HG02852 (cell line): Measurements from ENCODE around the gene P2RY6.
"Not testable (repeated sequence)": the region's sequence is repeated elsewhere in the genome, so short reads cannot be mapped to it uniquely, and the experiment has no call there.

Source experiments
- ATAC-seq: cut with Tn5 transposase; IDR thresholded peaks from one replicate; pipeline ENCODE4 v1.9.1; 2021; ENCODE audit warnings: mild to moderate bottlenecking, moderate library complexity; ENCODE audit not compliant: unreplicated experiment

Gene P2RY6

DNA sequence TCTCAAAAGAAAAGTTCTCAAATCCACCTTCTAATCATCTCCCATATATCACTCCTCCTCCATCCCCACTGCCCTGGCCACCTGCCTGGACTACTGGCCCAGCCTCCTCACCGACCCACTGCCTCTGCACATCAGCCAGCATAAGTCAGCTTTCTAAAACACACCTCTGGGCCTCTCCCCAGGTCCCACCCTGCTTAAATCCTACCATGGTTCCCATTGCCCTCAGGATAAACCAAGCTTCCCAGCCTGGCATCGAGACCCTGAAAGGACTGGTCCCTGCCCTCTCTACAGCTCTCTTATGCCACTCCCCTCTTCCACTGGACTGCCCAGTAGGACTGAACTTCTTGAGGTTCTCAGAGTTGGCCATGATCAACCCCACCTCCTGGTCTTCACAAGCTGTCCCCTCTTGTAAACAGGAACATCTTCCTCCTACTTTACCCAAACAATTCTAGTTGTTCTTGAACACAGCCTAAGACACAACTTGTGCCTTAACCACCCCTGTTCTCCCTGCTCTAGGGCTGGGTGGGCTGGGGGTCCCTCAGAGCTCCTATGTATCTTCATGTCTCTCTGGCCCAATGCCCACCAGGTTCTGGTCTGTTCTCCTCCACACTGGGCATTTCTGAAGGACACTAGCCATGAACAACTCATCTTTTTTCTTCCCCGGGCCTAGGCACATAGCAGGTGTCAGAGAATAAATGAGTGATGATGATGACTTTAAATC, 12.6 kb upstream of the P2RY6 start:
- ATAC-seq, result no peak

DNA sequence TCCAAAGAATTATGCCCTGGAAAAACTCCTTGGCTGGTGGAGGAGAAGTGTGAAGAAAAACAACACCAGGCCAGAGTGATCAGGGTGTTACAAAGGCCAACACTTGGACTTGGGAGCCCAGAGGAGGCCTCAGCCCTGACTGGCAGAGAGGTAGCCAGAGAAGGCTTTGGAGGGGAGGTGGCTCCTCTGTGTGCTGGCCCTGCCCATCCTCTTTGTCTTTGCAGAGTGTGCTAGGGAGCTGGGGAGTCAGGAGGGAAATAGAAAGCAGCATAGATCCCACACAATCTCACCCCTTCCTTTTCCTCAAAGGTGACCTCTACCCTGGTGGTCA, 12.0 kb upstream of the P2RY6 start:
- ATAC-seq, result no peak

- ATAC-seq, result no peak
Observed at GRCh38 chr11:73262851-73263495, 9.2 kb upstream of the P2RY6 start.

DNA sequence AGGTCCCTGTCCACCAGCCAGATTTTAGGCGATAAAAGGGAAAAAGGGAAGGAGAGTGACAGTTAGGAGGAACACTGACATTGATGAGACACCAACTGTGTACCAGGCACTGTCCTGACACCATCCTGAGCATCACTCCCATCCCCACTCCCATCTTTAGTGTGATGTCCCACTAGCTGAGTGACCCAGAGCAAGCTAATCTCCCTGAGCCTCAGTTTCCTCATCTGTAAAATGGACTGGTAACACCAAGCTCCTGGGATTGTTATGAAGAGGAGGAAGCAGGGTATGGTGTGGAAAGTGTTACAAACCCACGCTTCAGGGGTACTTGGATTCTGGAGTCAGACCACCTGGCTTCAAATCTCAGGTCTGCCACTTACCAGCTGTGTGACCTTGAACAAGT, 8.5 kb upstream of the P2RY6 start:
- ATAC-seq, result no peak

DNA sequence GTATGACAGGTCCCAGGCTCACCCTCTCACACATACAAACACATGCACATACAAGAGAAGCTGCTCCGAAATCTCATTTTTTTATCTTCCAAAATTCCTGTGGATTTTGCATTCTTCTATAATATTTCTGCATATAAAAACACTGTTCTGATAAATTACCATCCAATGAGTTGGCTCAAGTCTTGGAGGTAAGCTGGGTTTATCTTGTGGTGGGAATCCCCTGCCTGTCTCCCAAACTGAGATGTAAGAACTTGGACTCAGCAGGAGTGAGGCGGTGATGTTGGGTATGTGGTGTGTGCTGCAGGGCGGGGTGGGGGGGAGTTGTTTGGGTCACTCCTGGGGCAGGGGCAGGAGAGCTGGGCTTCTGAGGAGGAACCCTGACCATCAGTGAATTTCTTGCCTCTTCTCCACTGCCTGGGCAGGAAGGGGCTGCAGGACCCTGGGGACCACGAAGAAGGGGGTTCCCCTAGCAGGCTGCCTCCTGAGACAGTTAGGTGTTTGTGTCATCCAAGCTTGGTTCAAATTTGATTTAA, 6.8 kb upstream of the P2RY6 start:
- ATAC-seq, result no peak

DNA sequence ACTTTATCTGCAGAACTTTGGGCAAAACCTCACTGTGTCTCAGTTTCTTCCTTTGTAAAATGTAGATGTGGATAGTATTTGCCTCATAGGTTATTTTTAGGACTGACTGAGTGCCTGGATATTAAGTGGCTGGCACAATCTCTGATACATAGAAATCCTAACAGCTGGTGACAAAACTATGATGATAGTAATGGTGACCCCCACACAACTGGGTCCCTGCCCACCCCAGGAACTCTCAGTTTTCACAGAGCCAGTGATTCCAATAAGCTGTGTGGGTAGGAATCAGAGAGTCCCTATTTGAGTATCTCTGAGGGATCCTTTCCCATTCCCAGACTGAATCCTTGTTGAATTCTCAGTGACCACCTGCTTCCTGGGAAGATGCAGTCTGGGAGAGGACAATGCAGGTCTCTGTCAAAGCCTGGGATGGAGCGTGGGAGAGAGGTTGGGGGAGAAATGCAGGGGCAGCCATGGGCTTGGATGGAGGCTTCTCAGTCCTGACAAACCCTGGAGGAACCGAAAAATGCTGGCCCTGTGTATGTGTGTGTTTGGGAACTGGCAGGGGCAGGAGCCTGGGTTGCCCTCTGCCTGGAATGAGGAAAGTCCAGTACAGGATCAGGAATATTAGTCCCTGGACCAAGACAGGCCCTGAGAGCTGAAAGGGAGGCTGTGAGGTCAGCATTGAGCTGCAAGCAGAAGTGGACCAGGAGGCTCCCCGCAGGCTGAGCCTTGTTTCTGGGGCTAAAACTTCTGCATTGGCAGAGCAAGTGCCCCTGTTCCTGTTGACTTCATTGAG, 6.1 kb upstream of the P2RY6 start:
- ATAC-seq, result no peak

DNA sequence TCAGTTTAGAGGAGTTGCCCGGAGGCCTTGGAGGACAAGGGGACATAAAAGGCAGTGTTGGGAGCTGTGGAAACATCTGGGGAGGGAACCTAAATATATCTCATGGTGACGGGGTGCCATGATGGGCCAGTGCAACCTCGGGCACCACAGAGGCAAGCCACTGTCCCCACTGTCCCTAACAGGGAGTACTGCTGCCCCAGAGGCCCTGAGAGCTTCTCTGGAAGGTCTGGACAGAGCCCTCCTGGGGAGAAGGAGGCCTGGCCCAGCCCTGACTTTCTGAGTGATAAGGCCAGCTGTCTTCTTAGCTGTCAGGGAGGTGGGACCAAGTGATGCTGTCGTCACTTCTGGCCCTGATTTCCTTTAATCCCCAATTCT, 5.5 kb upstream of the P2RY6 start:
- no peak for ATAC-seq

DNA sequence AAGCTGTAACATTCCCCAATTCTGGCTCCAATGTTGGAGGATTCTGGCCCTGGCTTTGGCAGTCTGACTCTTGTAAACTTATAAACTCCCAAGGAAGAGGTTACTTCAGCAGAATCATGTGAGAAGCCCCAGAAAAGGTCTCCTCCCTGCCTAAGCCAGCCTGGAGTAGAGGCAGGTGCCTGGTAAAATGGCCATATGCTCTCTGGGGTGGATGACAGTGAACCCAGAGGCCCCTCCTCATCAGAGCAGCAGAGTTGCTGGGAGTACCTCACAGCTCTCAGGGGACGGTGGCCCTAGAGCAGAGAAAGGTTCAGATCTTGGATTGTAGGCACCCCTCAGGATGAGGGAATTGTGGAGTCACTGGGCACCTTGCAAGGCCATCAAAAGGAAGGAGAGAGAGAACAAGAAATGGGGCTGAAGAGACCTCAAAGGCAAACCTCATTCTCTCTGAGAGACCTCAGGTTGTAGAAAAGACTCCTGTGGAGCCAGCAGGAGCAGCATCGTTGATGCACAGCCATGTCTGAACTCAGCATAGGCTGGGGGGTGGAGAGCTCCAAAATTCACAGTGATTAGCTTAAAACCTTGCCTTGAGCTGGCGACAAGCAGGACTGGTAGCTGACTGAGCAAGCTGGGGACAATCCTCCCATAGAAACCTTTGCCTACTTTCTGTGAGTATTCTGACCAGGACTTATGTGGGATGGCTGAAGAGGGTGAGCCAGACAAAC, 4.9 kb upstream of the P2RY6 start:
- ATAC-seq, result no peak

DNA sequence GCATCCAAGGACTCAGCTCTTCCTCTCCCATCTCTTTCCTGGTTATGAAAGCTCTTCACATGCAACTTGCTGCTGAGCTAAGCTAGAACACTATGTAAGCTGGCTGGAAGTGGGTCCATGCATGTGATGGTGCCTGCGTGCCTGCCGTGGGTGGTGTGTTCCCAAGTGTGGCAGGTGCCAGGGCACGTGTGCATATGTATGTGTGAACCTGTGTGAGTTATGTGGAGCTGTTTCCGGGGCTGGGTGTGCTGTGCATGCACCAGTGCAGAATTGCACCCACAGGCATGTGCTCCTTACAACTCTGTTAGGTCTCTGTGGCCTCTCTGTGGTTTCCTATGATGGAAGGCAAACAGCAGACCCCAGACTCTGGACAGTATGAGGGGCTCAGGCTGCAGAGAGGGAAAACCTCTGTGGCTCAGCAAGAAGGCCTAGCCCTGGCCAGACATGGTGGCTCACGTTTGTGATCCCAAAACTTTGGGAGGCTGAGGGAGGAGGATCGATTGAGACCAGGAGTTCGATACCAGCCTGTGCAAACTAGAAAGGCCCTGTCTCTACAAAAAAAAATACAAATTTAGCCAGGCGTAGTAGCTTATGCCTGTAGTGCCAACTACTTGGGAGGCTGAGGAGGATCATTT, 4.1 kb upstream of the P2RY6 start:
- ATAC-seq, result no peak

- no peak for ATAC-seq
Observed at GRCh38 chr11:73268671-73269271, 3.4 kb upstream of the P2RY6 start.

GRCh38 chr11:73269459-73270015, 2.6 kb upstream of the P2RY6 start:
- ATAC-seq, result no peak

GRCh38 chr11:73270016-73270854, 1.9 kb upstream of the P2RY6 start:
- no peak for ATAC-seq

GRCh38 chr11:73270855-73271477, 1.2 kb upstream of the P2RY6 start:
- no peak for ATAC-seq

- ATAC-seq, result not testable (repeated sequence)
Observed at GRCh38 chr11:73271478-73271865, 666 bp upstream of the P2RY6 start.

DNA sequence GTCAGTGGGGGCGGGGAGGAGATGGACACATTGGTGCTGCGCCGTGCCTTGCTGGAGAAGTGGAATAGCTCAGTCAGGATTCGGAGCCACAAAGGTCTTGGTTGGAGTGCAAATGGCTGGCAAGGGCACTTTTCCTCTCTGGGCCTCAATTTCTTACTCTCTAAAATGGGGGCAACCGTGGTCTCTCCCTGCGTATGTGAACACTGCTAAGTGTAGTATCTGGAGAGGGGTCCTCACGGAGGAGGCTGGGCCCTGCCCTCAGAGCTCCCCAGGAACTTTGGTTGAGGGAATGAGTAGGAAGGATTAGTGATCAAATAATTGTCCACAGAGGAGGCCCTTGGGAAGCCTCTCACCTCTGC, 521 bp downstream of the P2RY6 start:
- ATAC-seq, result no peak

DNA sequence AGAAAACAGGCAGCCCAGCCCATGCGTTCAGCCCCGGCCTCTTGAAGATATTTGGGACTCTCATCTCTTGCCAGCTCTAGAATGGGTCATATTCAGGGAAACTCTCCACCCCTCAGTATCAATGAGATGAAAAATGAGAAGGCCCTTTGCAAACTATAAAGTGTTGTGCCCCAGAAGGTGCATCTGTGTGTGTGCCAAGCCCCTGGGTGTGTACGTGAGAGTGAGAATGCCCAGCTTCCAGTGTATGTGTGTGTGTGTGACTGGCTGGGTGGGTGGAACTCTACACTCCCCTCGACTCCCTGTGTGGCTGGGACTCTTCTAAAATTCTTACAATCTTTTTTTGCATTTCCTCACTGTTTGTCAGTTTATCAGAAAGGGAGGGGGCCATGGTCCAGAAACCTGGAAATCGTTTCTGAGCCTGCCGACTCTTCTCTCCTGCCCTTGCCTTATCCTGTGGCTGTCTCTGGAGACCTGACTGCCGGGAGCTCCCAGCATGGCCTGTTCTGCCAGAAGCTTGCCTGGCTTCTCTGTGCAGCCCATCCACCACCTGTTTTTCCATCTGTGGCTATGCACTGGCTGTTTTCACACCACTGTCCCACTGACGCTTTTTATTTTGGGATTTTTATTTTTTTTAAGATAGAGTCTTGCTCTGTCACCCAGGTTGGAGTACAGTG, 1.2 kb downstream of the P2RY6 start:
- no peak for ATAC-seq

GRCh38 chr11:73274191-73274590, 2.1 kb downstream of the P2RY6 start:
- not testable (repeated sequence) for ATAC-seq

DNA sequence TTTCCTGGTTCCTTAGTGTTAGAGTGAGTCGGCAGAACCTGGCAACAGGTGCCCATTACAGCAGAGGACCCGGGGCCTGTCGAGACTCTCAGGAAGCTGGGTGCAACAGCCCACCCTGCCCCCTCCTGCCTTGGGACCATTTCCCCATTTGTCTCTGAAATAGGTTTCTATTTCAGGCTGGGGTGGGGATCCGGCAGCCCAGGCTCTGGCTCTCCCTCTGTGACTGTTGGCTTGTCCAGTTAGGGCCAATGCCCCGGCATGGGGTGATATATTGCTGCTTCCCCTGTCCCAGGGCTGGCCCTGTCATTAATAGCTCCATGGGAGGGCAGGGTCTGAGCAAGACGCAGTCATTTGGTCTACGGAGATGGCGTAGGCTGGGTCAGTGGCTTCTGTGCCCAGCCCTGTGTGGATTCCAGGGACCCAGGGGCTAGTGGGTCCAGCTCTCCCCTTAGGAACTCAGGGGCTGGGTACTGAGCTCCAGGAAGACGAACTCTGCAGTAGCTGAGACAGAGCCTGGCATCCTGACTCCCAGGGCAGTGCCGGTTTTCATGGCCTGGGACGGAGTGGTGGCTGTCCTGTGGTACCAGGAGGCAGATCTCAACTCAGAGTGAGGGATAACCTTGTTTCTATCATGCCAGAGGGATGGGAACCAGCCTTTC, 2.7 kb downstream of the P2RY6 start:
- ATAC-seq, result no peak
